PC-9 (cell line): ENCODE results near the gene ERN1.

Experiments
- EZH2 ChIP-seq: fragments of 200-600 bp; sonication (generic); IDR thresholded peaks from 2 replicates; pipeline ENCODE4 v1.8.0; 2017; ENCODE audit warnings: antibody characterized with exemption, low read depth
- TF ChIP-seq, protein P1 (sequence below): fragments of 200-600 bp; sonication (generic); conservative IDR thresholded peaks from 2 replicates; pipeline ENCODE4 v1.6.1; 2017; ENCODE audit warnings: mixed run types, antibody characterized with exemption, mild to moderate bottlenecking, moderate library complexity

DNA sequence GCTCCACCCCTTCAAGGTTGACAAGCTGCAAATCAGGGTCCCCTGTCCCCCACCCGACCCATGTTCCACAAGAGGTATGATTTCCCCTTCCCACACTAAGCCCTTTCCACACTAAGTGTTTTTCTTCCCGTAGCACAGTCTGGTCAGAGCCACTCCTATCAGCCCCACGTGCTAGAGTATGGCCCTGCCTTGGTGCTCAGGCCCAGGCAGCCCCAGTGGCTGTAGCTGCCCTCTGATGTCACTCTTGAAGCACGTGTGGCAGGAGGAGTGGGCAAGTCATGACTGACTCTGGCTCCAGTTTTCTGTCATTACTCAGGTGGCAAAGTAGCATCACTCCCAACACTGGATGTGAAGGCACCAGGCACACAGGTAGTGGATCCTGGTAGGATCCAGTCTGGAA is 35.4 kb upstream of the ERN1 start:
- TF ChIP-seq, protein P1, sequence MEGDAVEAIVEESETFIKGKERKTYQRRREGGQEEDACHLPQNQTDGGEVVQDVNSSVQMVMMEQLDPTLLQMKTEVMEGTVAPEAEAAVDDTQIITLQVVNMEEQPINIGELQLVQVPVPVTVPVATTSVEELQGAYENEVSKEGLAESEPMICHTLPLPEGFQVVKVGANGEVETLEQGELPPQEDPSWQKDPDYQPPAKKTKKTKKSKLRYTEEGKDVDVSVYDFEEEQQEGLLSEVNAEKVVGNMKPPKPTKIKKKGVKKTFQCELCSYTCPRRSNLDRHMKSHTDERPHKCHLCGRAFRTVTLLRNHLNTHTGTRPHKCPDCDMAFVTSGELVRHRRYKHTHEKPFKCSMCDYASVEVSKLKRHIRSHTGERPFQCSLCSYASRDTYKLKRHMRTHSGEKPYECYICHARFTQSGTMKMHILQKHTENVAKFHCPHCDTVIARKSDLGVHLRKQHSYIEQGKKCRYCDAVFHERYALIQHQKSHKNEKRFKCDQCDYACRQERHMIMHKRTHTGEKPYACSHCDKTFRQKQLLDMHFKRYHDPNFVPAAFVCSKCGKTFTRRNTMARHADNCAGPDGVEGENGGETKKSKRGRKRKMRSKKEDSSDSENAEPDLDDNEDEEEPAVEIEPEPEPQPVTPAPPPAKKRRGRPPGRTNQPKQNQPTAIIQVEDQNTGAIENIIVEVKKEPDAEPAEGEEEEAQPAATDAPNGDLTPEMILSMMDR, result no peak
- no peak for TF ChIP-seq EZH2
